ENCODE results near the gene RUSC2.
"Not testable (repeated sequence)": the region's sequence is repeated elsewhere in the genome, so short reads cannot be mapped to it uniquely, and the experiment has no call there.

Gene RUSC2

GRCh38 chr9:35522187-35522586 is 32.3 kb downstream of the RUSC2 start:
- no peak for DNase-seq

GRCh38 chr9:35522700-35523099 is 32.8 kb downstream of the RUSC2 start:
- DNase-seq = no peak

- DNase-seq = not testable (repeated sequence)
Observed at GRCh38 chr9:35523556-35523955, 33.6 kb downstream of the RUSC2 start.

GRCh38 chr9:35526087-35526801 is 36.3 kb downstream of the RUSC2 start:
- DNase-seq = no peak

- no peak for DNase-seq
Observed at GRCh38 chr9:35529161-35529823, 39.4 kb downstream of the RUSC2 start.

- DNase-seq = no peak
Observed at GRCh38 chr9:35533398-35533797, 43.5 kb downstream of the RUSC2 start.

GRCh38 chr9:35534921-35535320 is 45.0 kb downstream of the RUSC2 start:
- not testable (repeated sequence) for DNase-seq

GRCh38 chr9:35537913-35538312 is 48.0 kb downstream of the RUSC2 start:
- no peak for DNase-seq

- DNase-seq = no peak
Observed at GRCh38 chr9:35538361-35539234, 48.7 kb downstream of the RUSC2 start.
